H1 (cell line): Measurements from ENCODE around the gene TOMM6. TPM values are rescaled to one million over a fixed set of nuclear protein-coding genes. Genes with fewer than 3 reads are reported as not detected.
A peak's percentile ranks its signal among the peaks of the same experiment; 100 is the strongest.

Experiments used
- CTCF ChIA-PET: fragments of 300-600 bp; sonication (Branson Sonifier 250); formaldehyde crosslinking; loops from one replicate; lab custom pipeline; 2021; ENCODE audit not compliant: partially characterized antibody; lab: Charles Lee
- POLR2A ChIA-PET: fragments of 300-600 bp; sonication (Branson Sonifier 250); formaldehyde crosslinking; loops from one replicate; lab custom pipeline; 2021; ENCODE audit warnings: inconsistent platforms; ENCODE audit not compliant: partially characterized antibody; lab: Charles Lee
- DNase-seq, 2 experiments: peaks; one replicate each; pipeline versions ENCODE4 v3.0.0 to v3.0.0-alpha.2; 2010 to 2022; ENCODE audit warnings: low spot score in 2 of 2, low read depth in 1 of 2, mixed read lengths in 1 of 2
- FAIRE-seq: peaks from 2 replicates; lab custom pipeline; 2011; peaks lifted over from hg19 to GRCh38; lab: Jason Lieb, UNC
- H2AFZ ChIP-seq: 2 replicates; pipeline ENCODE4 v1.8.1; 2012; ENCODE audit warnings: low read length, inconsistent platforms
- H2AK5ac ChIP-seq: 2 replicates; pipeline ENCODE4 v1.6.1; 2013; ENCODE audit warnings: low read depth, low read length
- H2BK120ac ChIP-seq: replicated peaks from 2 replicates; pipeline ENCODE3; 2013; ENCODE audit warnings: low read depth, low read length, inconsistent platforms
- H2BK12ac ChIP-seq: 2 replicates; pipeline ENCODE4 v1.6.1; 2013; ENCODE audit warnings: low read depth, low read length
- H2BK15ac ChIP-seq: 2 replicates; pipeline ENCODE4 v1.6.1; 2013; ENCODE audit warnings: low read length
- H2BK20ac ChIP-seq: 2 replicates; pipeline ENCODE4 v1.6.1; 2013; ENCODE audit warnings: low read length
- H2BK5ac ChIP-seq: 2 replicates; pipeline ENCODE4 v1.6.1; 2013; ENCODE audit warnings: low read depth, low read length
- H3K14ac ChIP-seq: 2 replicates; pipeline ENCODE4 v1.6.1; 2013; ENCODE audit warnings: inconsistent platforms; ENCODE audit not compliant: insufficient read length
- H3K18ac ChIP-seq: 2 replicates; pipeline ENCODE4 v1.6.1; 2013; ENCODE audit warnings: low read length; ENCODE audit errors: extremely low read depth
- H3K23ac ChIP-seq: 2 replicates; pipeline ENCODE4 v1.6.1; 2013; ENCODE audit warnings: inconsistent platforms; ENCODE audit not compliant: insufficient read length
- H3K23me2 ChIP-seq: 2 replicates; pipeline ENCODE4 v1.6.1; 2013; ENCODE audit warnings: low read depth, low read length
- H3K27ac ChIP-seq: 2 replicates; pipeline ENCODE4 v1.6.1; 2011; ENCODE audit warnings: low read depth, low read length, inconsistent platforms
- H3K27me3 ChIP-seq, 4 experiments: replicated peaks in 1 of 4; 1 replicate in 1 of 4; 2 replicates in 3 of 4; pipeline versions ENCODE4 v1.6.1 to v1.8.1; 2011 to 2013; ENCODE audit warnings: low read length in 3 of 4, mild to moderate bottlenecking in 3 of 4, inconsistent platforms in 2 of 4, mixed read lengths in 2 of 4, moderate library complexity in 1 of 4; ENCODE audit not compliant: control insufficient read depth in 3 of 4, insufficient read depth in 3 of 4; ENCODE audit errors: extremely low read depth in 1 of 4
- H3K36me3 ChIP-seq, 4 experiments: 2 replicates each; pipeline versions ENCODE4 v1.6.1 to v1.8.1; 2011 to 2013; ENCODE audit warnings: mild to moderate bottlenecking in 4 of 4, low read length in 3 of 4, moderate library complexity in 2 of 4, control low read depth in 1 of 4, inconsistent platforms in 1 of 4; ENCODE audit not compliant: insufficient read depth in 4 of 4, control insufficient read depth in 2 of 4
- H3K4ac ChIP-seq: replicated peaks from 2 replicates; pipeline ENCODE3; 2013; ENCODE audit warnings: low read length, low read depth, mixed read lengths, inconsistent platforms; ENCODE audit not compliant: insufficient read length
- H3K4me1 ChIP-seq, 4 experiments: replicated peaks in 1 of 4; 1 replicate in 1 of 4; 2 replicates in 3 of 4; pipeline versions ENCODE4 v1.6.1 to v1.8.1; 2011 to 2013; ENCODE audit warnings: low read length in 3 of 4, inconsistent platforms in 2 of 4, mixed read lengths in 1 of 4; ENCODE audit not compliant: insufficient read depth in 4 of 4, control insufficient read depth in 3 of 4
- H3K4me2 ChIP-seq, 2 experiments: 2 replicates each; pipeline versions ENCODE4 v1.6.1 to v1.8.1; 2011 to 2013; ENCODE audit warnings: low read depth in 2 of 2, low read length in 2 of 2, control low read depth in 1 of 2, inconsistent platforms in 1 of 2, mild to moderate bottlenecking in 1 of 2; ENCODE audit not compliant: insufficient read depth in 1 of 2
- H3K4me3 ChIP-seq, 4 experiments: fragments of 200-600, 300-600 bp in 1 of 4; sonication (generic), shearing (Covaris generic), sonication (Bioruptor Twin) in 1 of 4; 2 replicates each; pipeline versions ENCODE4 v1.5.1 to v1.8.1; 2011 to 2016; ENCODE audit warnings: low read length in 4 of 4, low read depth in 3 of 4, control low read depth in 2 of 4, inconsistent platforms in 2 of 4, mild to moderate bottlenecking in 2 of 4, mixed read lengths in 1 of 4, moderate library complexity in 1 of 4; ENCODE audit not compliant: insufficient read depth in 2 of 4; ENCODE audit errors: extremely low read depth in 1 of 4
- H3K56ac ChIP-seq: replicated peaks from 2 replicates; pipeline ENCODE3; 2013; ENCODE audit warnings: low read depth, mild to moderate bottlenecking, mixed read lengths, low read length, inconsistent platforms; ENCODE audit not compliant: insufficient read length
- H3K79me1 ChIP-seq: 2 replicates; pipeline ENCODE4 v1.6.1; 2013; ENCODE audit warnings: low read depth, low read length, control low read depth
- H3K79me2 ChIP-seq, 2 experiments: 2 replicates each; pipeline versions ENCODE4 v1.6.1 to v1.8.1; 2012 to 2013; ENCODE audit warnings: low read length in 2 of 2, mild to moderate bottlenecking in 2 of 2, inconsistent platforms in 1 of 2; ENCODE audit not compliant: insufficient read depth in 2 of 2, control insufficient read depth in 1 of 2
- H3K9ac ChIP-seq, 4 experiments: replicated peaks in 1 of 4; 1 replicate in 1 of 4; 2 replicates in 3 of 4; pipeline versions ENCODE4 v1.6.1 to v1.8.1; 2011 to 2013; ENCODE audit warnings: low read depth in 3 of 4, low read length in 3 of 4, control low read depth in 2 of 4, mild to moderate bottlenecking in 2 of 4, moderate library complexity in 2 of 4, inconsistent platforms in 1 of 4; ENCODE audit errors: extremely low read depth in 1 of 4
- H3K9me3 ChIP-seq, 2 experiments: 2 replicates each; pipeline versions ENCODE4 v1.6.1 to v1.8.1; 2012 to 2013; ENCODE audit warnings: mild to moderate bottlenecking in 2 of 2, moderate library complexity in 2 of 2, control low read depth in 1 of 2, inconsistent platforms in 1 of 2, low read depth in 1 of 2, low read length in 1 of 2, mixed read lengths in 1 of 2; ENCODE audit not compliant: insufficient read depth in 2 of 2
- H4K20me1 ChIP-seq, 2 experiments: replicated peaks in 1 of 2; 2 replicates each; pipeline versions ENCODE3 to v1.8.1; 2011 to 2013; ENCODE audit warnings: inconsistent platforms in 2 of 2, low read length in 2 of 2, mild to moderate bottlenecking in 1 of 2; ENCODE audit not compliant: insufficient read depth in 2 of 2, control insufficient read depth in 1 of 2
- H4K5ac ChIP-seq: 2 replicates; pipeline ENCODE4 v1.6.1; 2013; ENCODE audit warnings: low read length, low read depth, mixed read lengths, inconsistent platforms; ENCODE audit not compliant: insufficient read length
- H4K8ac ChIP-seq: 2 replicates; pipeline ENCODE4 v1.8.0; 2013; ENCODE audit warnings: mild to moderate bottlenecking, moderate library complexity, low read length, inconsistent platforms; ENCODE audit not compliant: insufficient read depth; ENCODE audit errors: extremely low read depth
- H4K91ac ChIP-seq: replicated peaks from 2 replicates; pipeline ENCODE3; 2013; ENCODE audit warnings: low read length, mixed read lengths, inconsistent platforms; ENCODE audit not compliant: insufficient read length
- BRCA1 ChIP-seq: IDR thresholded peaks from 2 replicates; pipeline ENCODE4 v1.6.1; 2012; ENCODE audit warnings: low read depth, low read length, improper control_type of control experiment
- JUND ChIP-seq: IDR thresholded peaks from 2 replicates; pipeline ENCODE4 v1.6.1; 2011; ENCODE audit warnings: mild to moderate bottlenecking, improper control_type of control experiment, low read length
- SIX5 ChIP-seq: IDR thresholded peaks from 2 replicates; pipeline ENCODE4 v1.6.1; 2011; ENCODE audit warnings: mild to moderate bottlenecking, low read depth, low read length
- SP1 ChIP-seq: IDR thresholded peaks from 2 replicates; pipeline ENCODE4 v1.6.1; 2011; ENCODE audit warnings: low read depth, low read length
- WGBS, 2 experiments: shearing (Covaris generic) in 1 of 2; methylation state at CpG; one replicate each; pipeline versions ENCODE4 v1.1.6 to v1.1.7; 2013 to 2015; ENCODE audit warnings: low lambda C conversion rate in 2 of 2, mixed read lengths in 2 of 2, inconsistent platforms in 1 of 2, low coverage in 1 of 2, missing lambda C conversion rate in 1 of 2; ENCODE audit not compliant: insufficient replicate concordance in 2 of 2, insufficient coverage in 1 of 2, insufficient read length in 1 of 2; ENCODE audit errors: extremely low coverage in 1 of 2, missing lambda C conversion rate in 1 of 2; 5-methylcytosine and 5-hydroxymethylcytosine counted together
- polyA plus RNA-seq, 7 experiments: library from polyadenylated mRNA; depleted of rRNA in 3 of 7; stranded (reverse) in 5 of 7; unstranded in 2 of 7; fragments of >200 nt in 5 of 7; fragments of 200-250 nt in 2 of 7; gene quantifications; 1 replicate in 5 of 7; 2 replicates in 1 of 7; 4 replicates in 1 of 7; pipeline versions ENCODE4 v1.2.1 to v1.2.3, GENCODE V29; 2011 to 2013; ENCODE audit warnings: missing spikeins in 2 of 7, mixed read lengths in 2 of 7
- total RNA-seq: library from RNA; stranded (reverse); fragmentation: NEBNext Ultra II Directional; extraction: Animal tissue kit (Norgen Biotek cat#: 25700); gene quantifications from 2 replicates; pipeline ENCODE4 v1.2.1, GENCODE V29; 2021

Gene TOMM6
- total and polyA plus RNA-seq, 2 of the 8 experiments (the other 6 are each of a cell fraction or from before 2014, with no cell fraction given): 228 to 560 TPM

GRCh38 chr6:41789390-41789724, 1.9 kb downstream of the TOMM6 start:
- no peak overlapping the region for H4K8ac ChIP-seq
- H2AK5ac ChIP-seq: no peak overlapping the region
- peaks cover 0 to 12% of the 10 kb centered on the region in 2 experiments; a peak in 3 of 4 replicates for H3K79me2 ChIP-seq
- POLR2A ChIA-PET: interaction anchor here (1.0 to 4.2 kb wide), 3 partner anchors 16 to 279 kb away, joined by 4 to 31 read pairs (median 4); partner anchors contain the start of genes BYSL and MED20
- H4K5ac ChIP-seq: no peak overlapping the region
- WGBS, 2 experiments: 92% methylated on average over 3 of the region's 3 CpGs; no CpG with 5 or more reads in 1 of the 2 experiments
- DNase-seq (no peak), FAIRE-seq (no peak)
- no peak overlapping the region for H2BK120ac ChIP-seq
- no peak overlapping the region; a peak in 1 of 4 replicates for H3K4me2 ChIP-seq
- CTCF ChIA-PET: interaction anchor here (1.2 to 4.1 kb wide), 4 partner anchors 7 to 254 kb away, joined by 3 to 36 read pairs (median 8); no protein-coding TSS in a partner anchor
- H2BK12ac ChIP-seq: no peak overlapping the region
- peaks cover 2% of the 10 kb centered on the region for H3K79me1 ChIP-seq
- H3K14ac ChIP-seq: no peak overlapping the region
- H4K20me1 ChIP-seq: peaks cover 0 to 9% of the 10 kb centered on the region in 2 experiments
- no peak overlapping the region for H3K23ac ChIP-seq
- TF ChIP-seq SP1 (peak; percentile 3; the same call in 1 of the 2 replicates), BRCA1 (no peak), SIX5 (no peak), JUND (no peak)
- H2BK20ac ChIP-seq: no peak overlapping the region
- no peak overlapping the region for H3K27ac ChIP-seq
- H3K27me3 ChIP-seq: peaks cover 0 to 16% (median 14%) of the 10 kb centered on the region in 4 experiments; a peak in 6 of 7 replicates
- H3K56ac ChIP-seq: no peak overlapping the region
- H3K9me3 ChIP-seq: no peaks in the 10 kb centered on the region
- H3K4me1 ChIP-seq: peaks cover 0 to 4% (median 3%) of the 10 kb centered on the region in 4 experiments; a peak in 6 of 7 replicates
- H2BK5ac ChIP-seq: no peak overlapping the region
- no peak overlapping the region for H3K18ac ChIP-seq
- peaks cover 14 to 41% (median 23%) of the 10 kb centered on the region in 4 experiments; a peak in 7 of 8 replicates for H3K36me3 ChIP-seq
- H3K9ac ChIP-seq: no peak overlapping the region
- no peak overlapping the region for H3K4me3 ChIP-seq
- no peak overlapping the region for H3K4ac ChIP-seq
- H4K91ac ChIP-seq: no peak overlapping the region
- H2BK15ac ChIP-seq: no peak overlapping the region
- peaks cover 12% of the 10 kb centered on the region for H3K23me2 ChIP-seq
- H2AFZ ChIP-seq: no peak overlapping the region
